ENCODE measurements around the gene ERP44.

The ERP44 gene

GRCh38 chr9:99986642-99987041 is 112.2 kb downstream of the ERP44 start:
- no peak for TF ChIP-seq CTCF (IDR thresholded peaks at IDR 0.05; ENCODE audit: extremely low read depth, missing control alignments)
- no peak for DNase-seq (ENCODE audit: low spot score)

- no peak for TF ChIP-seq CTCF (IDR thresholded peaks at IDR 0.05; ENCODE audit: extremely low read depth, missing control alignments)
Measured at GRCh38 chr9:99980598-99980997, 118.2 kb downstream of the ERP44 start.

GRCh38 chr9:99978221-99978620 is 120.6 kb downstream of the ERP44 start:
- no peak for TF ChIP-seq CTCF (IDR thresholded peaks at IDR 0.05; ENCODE audit: extremely low read depth, missing control alignments)
- DNase-seq (ENCODE audit: low spot score), result no peak

More at GRCh38 chr9:99980598-99980997, 118.2 kb downstream of the ERP44 start:
- no peak for DNase-seq (ENCODE audit: low spot score)

GRCh38 chr9:99977033-99977792 is 121.6 kb downstream of the ERP44 start:
- no peak for TF ChIP-seq CTCF (IDR thresholded peaks at IDR 0.05; ENCODE audit: extremely low read depth, missing control alignments)
- DNase-seq (ENCODE audit: low spot score), result no peak

- no peak for TF ChIP-seq CTCF (IDR thresholded peaks at IDR 0.05; ENCODE audit: extremely low read depth, missing control alignments)
- no peak for DNase-seq (ENCODE audit: low spot score)
Measured at GRCh38 chr9:99973455-99973854, 125.3 kb downstream of the ERP44 start.

- DNase-seq (ENCODE audit: low spot score), result no peak
- TF ChIP-seq CTCF (IDR thresholded peaks at IDR 0.05; ENCODE audit: extremely low read depth, missing control alignments), result no peak
Measured at GRCh38 chr9:99971410-99971809, 127.4 kb downstream of the ERP44 start.

- TF ChIP-seq CTCF (IDR thresholded peaks at IDR 0.05; ENCODE audit: extremely low read depth, missing control alignments), result no peak
Measured at GRCh38 chr9:99970481-99970880, 128.3 kb downstream of the ERP44 start.

More at GRCh38 chr9:99970481-99970880, 128.3 kb downstream of the ERP44 start:
- DNase-seq (ENCODE audit: low spot score), result no peak

Data from GM20000 (cell line).